Loucy (cell line): ENCODE data around the gene RND1.

Experiments used
- H2AFZ ChIP-seq: fragments of 200-600 bp; sonication (generic); 2 replicates; pipeline ENCODE4 v1.6.0; 2016; ENCODE audit warnings: antibody characterized with exemption, mild to moderate bottlenecking, low read length, moderate library complexity
- H3F3A ChIP-seq: fragments of 200-600 bp; 2 replicates; pipeline ENCODE4 v1.6.0; 2016; ENCODE audit warnings: antibody characterized with exemption, low read depth, mild to moderate bottlenecking
- H3K27me3 ChIP-seq: fragments of 200-600 bp; sonication (generic); 2 replicates; pipeline ENCODE4 v1.6.1; 2014; ENCODE audit warnings: low read length, mild to moderate bottlenecking; ENCODE audit not compliant: insufficient read depth, poor library complexity, severe bottlenecking
- H3K36me3 ChIP-seq: fragments of 200-600 bp; sonication (generic); 2 replicates; pipeline ENCODE4 v1.6.1; 2016; ENCODE audit warnings: low read length; ENCODE audit not compliant: insufficient read depth
- H3K4me1 ChIP-seq: fragments of 200-600 bp; sonication (generic); 2 replicates; pipeline ENCODE4 v1.5.1; 2014; ENCODE audit warnings: low read length, mild to moderate bottlenecking; ENCODE audit not compliant: insufficient read depth, poor library complexity, severe bottlenecking
- H3K4me2 ChIP-seq: fragments of 200-600 bp; sonication (generic); 2 replicates; pipeline ENCODE4 v1.6.0; 2014; ENCODE audit warnings: antibody characterized with exemption, low read length, low read depth, mild to moderate bottlenecking; ENCODE audit not compliant: poor library complexity, severe bottlenecking
- H3K4me3 ChIP-seq: fragments of 200-600 bp; sonication (generic); 2 replicates; pipeline ENCODE4 v1.5.1; 2014; ENCODE audit warnings: low read length, mild to moderate bottlenecking, mixed read lengths; ENCODE audit not compliant: poor library complexity, severe bottlenecking
- H3K79me2 ChIP-seq: fragments of 200-600 bp; sonication (generic); 2 replicates; pipeline ENCODE4 v1.6.1; 2014; ENCODE audit warnings: low read length; ENCODE audit not compliant: insufficient read depth
- H3K9ac ChIP-seq: fragments of 200-600 bp; sonication (generic); 2 replicates; pipeline ENCODE4 v1.6.0; 2014; ENCODE audit warnings: mild to moderate bottlenecking, low read depth, low read length, moderate library complexity; ENCODE audit not compliant: poor library complexity, severe bottlenecking
- H3K9me2 ChIP-seq: fragments of 200-600 bp; sonication (generic); replicated peaks from 2 replicates; pipeline ENCODE4 v1.6.1; 2016; ENCODE audit warnings: low read depth, low read length, mixed read lengths
- H3K9me3 ChIP-seq: fragments of 200-600 bp; sonication (generic); 2 replicates; pipeline ENCODE4 v1.6.1; 2014; ENCODE audit warnings: mild to moderate bottlenecking, antibody characterized with exemption, low read length, low read depth; ENCODE audit not compliant: insufficient read depth
- H4K20me1 ChIP-seq: fragments of 200-600 bp; sonication (generic); 2 replicates; pipeline ENCODE4 v1.6.0; 2014; ENCODE audit warnings: antibody characterized with exemption, low read length, mild to moderate bottlenecking; ENCODE audit not compliant: insufficient read depth, poor library complexity, severe bottlenecking
- CTCF ChIP-seq: fragments of 200-600 bp; sonication (generic); conservative IDR thresholded peaks from 2 replicates; pipeline ENCODE4 v1.5.1; 2014; ENCODE audit warnings: mild to moderate bottlenecking, antibody characterized with exemption, low read length
- EZH2phosphoT487 ChIP-seq: fragments of 200-600 bp; IDR thresholded peaks from 2 replicates; pipeline ENCODE4 v1.6.1; 2018; ENCODE audit warnings: antibody characterized with exemption, mild to moderate bottlenecking, moderate library complexity, borderline replicate concordance

Gene RND1

GRCh38 chr12:48819986-48820725 is 45.5 kb downstream of the RND1 start:
- Histone ChIP-seq H3K27me3 (no peaks in the 10 kb centered on the region), H3K4me1 (peaks cover 30% of the 10 kb centered on the region), H3F3A (no peaks in the 10 kb centered on the region; the same call in 1 of the 2 replicates), H4K20me1 (peaks cover 7% of the 10 kb centered on the region), H3K4me3 (no peak overlapping the region), H2AFZ (no peak overlapping the region), H3K9me2 (no peaks in the 10 kb centered on the region), H3K4me2 (peak overlapping the region; percentile 84), H3K36me3 (no peaks in the 10 kb centered on the region), H3K9ac (no peak overlapping the region), H3K9me3 (no peaks in the 10 kb centered on the region), H3K79me2 (peaks cover 13% of the 10 kb centered on the region; the same call in 1 of the 2 replicates)
- TF ChIP-seq CTCF = no peak
- TF ChIP-seq EZH2phosphoT487 = no peak

GRCh38 chr12:48818831-48819590 is 46.7 kb downstream of the RND1 start:
- Histone ChIP-seq H3K9me3 (no peaks in the 10 kb centered on the region), H4K20me1 (peaks cover 7% of the 10 kb centered on the region), H3K4me3 (peak overlapping the region; percentile 84), H3F3A (no peaks in the 10 kb centered on the region; the same call in 1 of the 2 replicates), H3K79me2 (peaks cover 13% of the 10 kb centered on the region; the same call in 1 of the 2 replicates), H3K9me2 (no peaks in the 10 kb centered on the region), H3K36me3 (no peaks in the 10 kb centered on the region), H3K4me1 (peaks cover 30% of the 10 kb centered on the region), H3K9ac (peak overlapping the region; percentile 74), H3K4me2 (peak overlapping the region; percentile 84), H3K27me3 (no peaks in the 10 kb centered on the region), H2AFZ (peak overlapping the region; percentile 72; the same call in 1 of the 2 replicates)
- TF ChIP-seq EZH2phosphoT487 = no peak
- peak; percentile 45 for TF ChIP-seq CTCF

- H4K20me1 ChIP-seq = peaks cover 7% of the 10 kb centered on the region
- no peaks in the 10 kb centered on the region for H3K9me2 ChIP-seq
- no peaks in the 10 kb centered on the region; the same call in 1 of the 2 replicates for H3F3A ChIP-seq
- H3K79me2 ChIP-seq = peaks cover 13% of the 10 kb centered on the region; the same call in 1 of the 2 replicates
- H3K4me3 ChIP-seq = peak within 1 kb of the TSS; percentile 84
- H2AFZ ChIP-seq = peak within 1 kb of the TSS; percentile 72
- H3K9ac ChIP-seq = peak within 1 kb of the TSS; percentile 74
- peak within 1 kb of the TSS; percentile 84 for H3K4me2 ChIP-seq
- H3K9me3 ChIP-seq = no peaks in the 10 kb centered on the region
- H3K4me1 ChIP-seq = peaks cover 30% of the 10 kb centered on the region
- TF ChIP-seq CTCF (no peak), EZH2phosphoT487 (no peak)
- no peaks in the 10 kb centered on the region for H3K36me3 ChIP-seq
- no peaks in the 10 kb centered on the region for H3K27me3 ChIP-seq
Observed at GRCh38 chr12:48817873-48818830, 47.5 kb downstream of the RND1 start, which contains the start of gene CACNB3. Gene CACNB3 (plus strand): TSS chr12:48818496. CDS start chr12:48818930, 434 bp downstream.
